ENCODE results near the gene FRMD6. TPM values are rescaled to one million over a fixed set of nuclear protein-coding genes. Genes with fewer than 3 reads are reported as not detected.

FRMD6 gene
- total and polyA plus RNA-seq, 2 experiments from 2014 or later = 5.4 to 18.7 TPM

DNA sequence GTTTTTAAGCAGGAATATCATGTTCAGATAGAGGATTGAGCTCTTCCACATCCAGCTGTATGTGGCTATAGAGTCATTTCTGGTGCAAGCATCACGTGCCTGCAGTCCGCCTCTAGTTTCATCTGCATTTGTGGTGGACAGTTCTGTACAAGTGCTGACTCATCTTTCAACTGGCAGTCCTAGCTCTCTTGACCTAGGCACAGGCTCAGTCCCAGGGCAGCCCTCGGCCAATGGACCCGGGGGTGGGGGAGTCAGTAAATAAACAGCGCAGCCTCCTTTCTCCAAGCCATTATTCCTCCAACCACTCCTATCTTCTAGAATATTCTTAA, 41.8 kb upstream of the FRMD6 start:
- no peaks in the 10 kb centered on the region for H3K36me3 ChIP-seq (ENCODE audit: insufficient read depth)
- TF ChIP-seq EZH2 (IDR thresholded peaks at IDR 0.05; ENCODE audit: low read depth, unreplicated experiment) (no peak), JUNB (IDR thresholded peaks at IDR 0.05; ENCODE audit: unreplicated experiment) (no peak)
- Mint-ChIP-seq H3K9me3 (no peaks in the 10 kb centered on the region), H3K27me3 (ENCODE audit: insufficient read depth, low read depth, poor library complexity) (no peaks in the 10 kb centered on the region), H3K27ac (no peak overlapping the region), H3K4me3 (no peak overlapping the region), H3K4me1 (peaks cover 14% of the 10 kb centered on the region; the same call in 2 of the 3 replicates), H3K36me3 (ENCODE audit: low read depth) (no peaks in the 10 kb centered on the region)
- no peaks in the 10 kb centered on the region for H3K27me3 ChIP-seq (ENCODE audit: insufficient read depth)
- no peaks in the 10 kb centered on the region for H3K4me1 ChIP-seq (ENCODE audit: insufficient read depth)
- H3K27ac ChIP-seq (ENCODE audit: low read depth) = no peak overlapping the region
- DNase-seq (ENCODE audit: low spot score) (no peak), ATAC-seq (no peak)
- H3K4me2 ChIP-seq = no peak overlapping the region
- no peaks in the 10 kb centered on the region for H4K20me1 ChIP-seq (replicated peaks; ENCODE audit: insufficient read depth)
- H3F3A ChIP-seq (replicated peaks; ENCODE audit: low read depth) = no peaks in the 10 kb centered on the region
- peaks cover 10% of the 10 kb centered on the region; the same call in 1 of the 2 replicates for H3K9me2 ChIP-seq (ENCODE audit: insufficient read depth)
- H3K79me2 ChIP-seq (replicated peaks; ENCODE audit: insufficient read depth) = no peaks in the 10 kb centered on the region
- peak overlapping the region; percentile 84; the same call in 1 of the 2 replicates for H2AFZ ChIP-seq
- no peak overlapping the region for H3K4me3 ChIP-seq

- Histone ChIP-seq H4K20me1 (replicated peaks; ENCODE audit: insufficient read depth) (no peaks in the 10 kb centered on the region; the same call in 1 of the 2 replicates), H3K27ac (ENCODE audit: low read depth) (no peak overlapping the region), H3K4me1 (ENCODE audit: insufficient read depth) (no peaks in the 10 kb centered on the region), H3K79me2 (replicated peaks; ENCODE audit: insufficient read depth) (no peaks in the 10 kb centered on the region), H3K27me3 (ENCODE audit: insufficient read depth) (no peaks in the 10 kb centered on the region), H3F3A (replicated peaks; ENCODE audit: low read depth) (no peaks in the 10 kb centered on the region), H3K4me3 (no peak overlapping the region), H3K4me2 (no peak overlapping the region), H3K9me2 (ENCODE audit: insufficient read depth) (peaks cover 4% of the 10 kb centered on the region; the same call in 1 of the 2 replicates), H2AFZ (no peak overlapping the region), H3K36me3 (ENCODE audit: insufficient read depth) (no peaks in the 10 kb centered on the region)
- no peaks in the 10 kb centered on the region for H3K36me3 Mint-ChIP-seq (ENCODE audit: low read depth)
- H3K27me3 Mint-ChIP-seq (ENCODE audit: insufficient read depth, low read depth, poor library complexity) = no peaks in the 10 kb centered on the region
- H3K9me3 Mint-ChIP-seq = no peaks in the 10 kb centered on the region
- peaks cover 10% of the 10 kb centered on the region; the same call in 2 of the 3 replicates for H3K4me1 Mint-ChIP-seq
- H3K4me3 Mint-ChIP-seq = no peak overlapping the region
- no peak overlapping the region for H3K27ac Mint-ChIP-seq
- DNase-seq (ENCODE audit: low spot score) = no peak
- no peak for ATAC-seq
- TF ChIP-seq ZNF331 (CRISPR knock-in tag; IDR thresholded peaks at IDR 0.05; ENCODE audit: low read depth) (no peak), EZH2phosphoT487 (IDR thresholded peaks at IDR 0.05; ENCODE audit: unreplicated experiment) (no peak), REST (IDR thresholded peaks at IDR 0.05; ENCODE audit: unreplicated experiment) (no peak), STAT1 (IDR thresholded peaks at IDR 0.05; ENCODE audit: unreplicated experiment) (no peak), ZNF462 (CRISPR knock-in tag; IDR thresholded peaks at IDR 0.05) (no peak), ZNF114 (CRISPR knock-in tag; IDR thresholded peaks at IDR 0.05) (no peak)
- TF ChIP-seq, protein P1, sequence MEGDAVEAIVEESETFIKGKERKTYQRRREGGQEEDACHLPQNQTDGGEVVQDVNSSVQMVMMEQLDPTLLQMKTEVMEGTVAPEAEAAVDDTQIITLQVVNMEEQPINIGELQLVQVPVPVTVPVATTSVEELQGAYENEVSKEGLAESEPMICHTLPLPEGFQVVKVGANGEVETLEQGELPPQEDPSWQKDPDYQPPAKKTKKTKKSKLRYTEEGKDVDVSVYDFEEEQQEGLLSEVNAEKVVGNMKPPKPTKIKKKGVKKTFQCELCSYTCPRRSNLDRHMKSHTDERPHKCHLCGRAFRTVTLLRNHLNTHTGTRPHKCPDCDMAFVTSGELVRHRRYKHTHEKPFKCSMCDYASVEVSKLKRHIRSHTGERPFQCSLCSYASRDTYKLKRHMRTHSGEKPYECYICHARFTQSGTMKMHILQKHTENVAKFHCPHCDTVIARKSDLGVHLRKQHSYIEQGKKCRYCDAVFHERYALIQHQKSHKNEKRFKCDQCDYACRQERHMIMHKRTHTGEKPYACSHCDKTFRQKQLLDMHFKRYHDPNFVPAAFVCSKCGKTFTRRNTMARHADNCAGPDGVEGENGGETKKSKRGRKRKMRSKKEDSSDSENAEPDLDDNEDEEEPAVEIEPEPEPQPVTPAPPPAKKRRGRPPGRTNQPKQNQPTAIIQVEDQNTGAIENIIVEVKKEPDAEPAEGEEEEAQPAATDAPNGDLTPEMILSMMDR (conservative IDR thresholded peaks at IDR 0.05; ENCODE audit: low read depth in 2 of 2) = no peak
- TF ChIP-seq, protein P2, sequence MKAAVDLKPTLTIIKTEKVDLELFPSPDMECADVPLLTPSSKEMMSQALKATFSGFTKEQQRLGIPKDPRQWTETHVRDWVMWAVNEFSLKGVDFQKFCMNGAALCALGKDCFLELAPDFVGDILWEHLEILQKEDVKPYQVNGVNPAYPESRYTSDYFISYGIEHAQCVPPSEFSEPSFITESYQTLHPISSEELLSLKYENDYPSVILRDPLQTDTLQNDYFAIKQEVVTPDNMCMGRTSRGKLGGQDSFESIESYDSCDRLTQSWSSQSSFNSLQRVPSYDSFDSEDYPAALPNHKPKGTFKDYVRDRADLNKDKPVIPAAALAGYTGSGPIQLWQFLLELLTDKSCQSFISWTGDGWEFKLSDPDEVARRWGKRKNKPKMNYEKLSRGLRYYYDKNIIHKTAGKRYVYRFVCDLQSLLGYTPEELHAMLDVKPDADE (IDR thresholded peaks at IDR 0.05) = no peak
Observed at GRCh38 chr14:51610771-51611170, 40.9 kb upstream of the FRMD6 start.
